Stomach smooth muscle (tissue), 2 donors: ENCODE measurements around the gene CCDC8.

Experiments used
- H3K27ac ChIP-seq: one replicate; pipeline ENCODE4 v1.7.0; 2013; ENCODE audit warnings: mild to moderate bottlenecking, low read length, inconsistent platforms
- H3K27me3 ChIP-seq, 2 donors: one replicate each; pipeline ENCODE4 v1.7.0; 2013; ENCODE audit warnings: low read length in 2 of 2; ENCODE audit not compliant: insufficient read depth in 2 of 2, control insufficient read depth in 1 of 2
- H3K36me3 ChIP-seq, 2 donors: one replicate each; pipeline ENCODE4 v1.7.0; 2013; ENCODE audit warnings: low read length in 2 of 2; ENCODE audit not compliant: control insufficient read depth in 2 of 2, insufficient read depth in 2 of 2
- H3K4me1 ChIP-seq: one replicate; pipeline ENCODE4 v1.7.0; 2013; ENCODE audit warnings: low read length; ENCODE audit not compliant: control insufficient read depth, insufficient read depth
- H3K4me3 ChIP-seq, 2 donors: one replicate each; pipeline ENCODE4 v1.7.0; 2013; ENCODE audit warnings: low read length in 2 of 2
- H3K9ac ChIP-seq, 2 donors: one replicate each; pipeline ENCODE4 v1.7.0; 2013; ENCODE audit warnings: low read length in 2 of 2, mild to moderate bottlenecking in 1 of 2
- H3K9me3 ChIP-seq, 2 donors: one replicate each; pipeline ENCODE4 v1.7.0; 2013; ENCODE audit warnings: low read length in 2 of 2; ENCODE audit not compliant: control insufficient read depth in 2 of 2
- donor health status: healthy.
- donor health status: Pancreatic carcinoma.

CCDC8 gene, protein sequence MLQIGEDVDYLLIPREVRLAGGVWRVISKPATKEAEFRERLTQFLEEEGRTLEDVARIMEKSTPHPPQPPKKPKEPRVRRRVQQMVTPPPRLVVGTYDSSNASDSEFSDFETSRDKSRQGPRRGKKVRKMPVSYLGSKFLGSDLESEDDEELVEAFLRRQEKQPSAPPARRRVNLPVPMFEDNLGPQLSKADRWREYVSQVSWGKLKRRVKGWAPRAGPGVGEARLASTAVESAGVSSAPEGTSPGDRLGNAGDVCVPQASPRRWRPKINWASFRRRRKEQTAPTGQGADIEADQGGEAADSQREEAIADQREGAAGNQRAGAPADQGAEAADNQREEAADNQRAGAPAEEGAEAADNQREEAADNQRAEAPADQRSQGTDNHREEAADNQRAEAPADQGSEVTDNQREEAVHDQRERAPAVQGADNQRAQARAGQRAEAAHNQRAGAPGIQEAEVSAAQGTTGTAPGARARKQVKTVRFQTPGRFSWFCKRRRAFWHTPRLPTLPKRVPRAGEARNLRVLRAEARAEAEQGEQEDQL

DNA sequence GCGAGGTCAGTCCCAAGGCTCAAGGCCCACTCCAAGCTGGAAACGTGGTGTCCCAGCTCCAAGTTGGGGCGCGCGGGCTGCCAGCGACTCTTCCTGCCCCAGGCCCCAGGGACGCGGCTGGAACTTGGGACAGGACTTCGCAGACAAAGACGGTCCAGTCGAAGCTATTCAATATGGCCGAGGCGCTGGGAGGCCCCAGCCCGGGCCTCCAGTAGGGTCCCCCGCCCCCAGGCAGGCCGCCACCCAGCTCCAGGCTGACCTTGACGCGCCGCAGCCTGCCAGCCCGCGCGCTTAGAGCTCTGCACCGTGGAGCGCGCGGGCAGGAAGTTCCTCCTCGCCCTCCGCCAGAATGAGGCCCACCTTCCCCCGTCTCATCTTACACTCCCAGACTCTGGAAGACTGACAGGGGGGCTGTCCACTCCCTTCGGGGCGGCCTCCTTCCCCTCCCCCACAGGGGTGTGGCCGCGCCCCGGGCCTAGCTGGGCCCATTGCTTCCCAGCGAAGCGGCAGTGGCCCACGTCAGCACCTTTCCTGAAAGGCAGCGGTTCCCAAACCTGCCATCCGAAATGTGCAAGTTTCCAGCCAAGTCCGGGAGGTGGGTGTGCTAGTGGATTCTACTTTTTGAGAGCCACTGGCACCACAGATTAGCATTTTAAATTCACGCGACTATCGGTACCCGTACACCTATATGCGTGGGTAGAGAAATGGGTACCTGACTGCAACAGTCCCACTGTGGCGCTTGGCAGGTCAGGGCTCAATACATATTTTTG lies at the start of gene CCDC8:
TSS of gene CCDC8 (minus strand) at position 303 of the 770 bp plus-strand sequence. CDS start 754 bp downstream, outside the sequence.
- Histone ChIP-seq H3K27ac (no peak within 1 kb of the TSS), H3K9me3 (no peaks in the 10 kb centered on the region), H3K27me3 (peaks cover 39 to 43% of the 10 kb centered on the region in 2 donors), H3K4me1 (peaks cover 35% of the 10 kb centered on the region), H3K4me3 (peak within 1 kb of the TSS; percentile 58 to 69), H3K36me3 (no peaks in the 10 kb centered on the region), H3K9ac (peak within 1 kb of the TSS in 1 of 2 donors; percentile 26)

DNA sequence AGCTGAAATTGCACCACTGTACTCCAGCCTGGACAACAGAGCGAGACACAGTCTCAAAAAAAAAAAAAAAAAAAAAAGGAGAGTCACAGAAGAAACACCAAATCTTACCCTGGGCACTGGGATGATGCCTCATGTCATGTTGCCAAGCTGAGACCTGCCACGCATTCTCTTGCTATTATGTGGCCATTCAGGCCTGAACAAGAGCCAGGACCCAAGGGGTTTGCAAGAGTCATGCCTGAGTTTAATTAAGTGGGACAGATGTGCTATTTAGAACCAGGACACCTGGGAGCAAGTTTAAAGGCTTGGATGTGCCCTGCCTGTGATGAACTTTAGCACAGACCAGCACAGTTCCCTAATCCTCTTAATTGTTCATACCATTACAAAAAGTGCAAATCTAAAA lies 48.2 kb upstream of the CCDC8 start:
- no peaks in the 10 kb centered on the region for H3K9me3 ChIP-seq
- no peak overlapping the region for H3K4me3 ChIP-seq
- H3K36me3 ChIP-seq: no peaks in the 10 kb centered on the region
- H3K4me1 ChIP-seq: no peaks in the 10 kb centered on the region
- H3K27ac ChIP-seq: no peak overlapping the region
- H3K9ac ChIP-seq: no peak overlapping the region
- H3K27me3 ChIP-seq: peaks cover 0 to 5% of the 10 kb centered on the region in 2 donors

DNA sequence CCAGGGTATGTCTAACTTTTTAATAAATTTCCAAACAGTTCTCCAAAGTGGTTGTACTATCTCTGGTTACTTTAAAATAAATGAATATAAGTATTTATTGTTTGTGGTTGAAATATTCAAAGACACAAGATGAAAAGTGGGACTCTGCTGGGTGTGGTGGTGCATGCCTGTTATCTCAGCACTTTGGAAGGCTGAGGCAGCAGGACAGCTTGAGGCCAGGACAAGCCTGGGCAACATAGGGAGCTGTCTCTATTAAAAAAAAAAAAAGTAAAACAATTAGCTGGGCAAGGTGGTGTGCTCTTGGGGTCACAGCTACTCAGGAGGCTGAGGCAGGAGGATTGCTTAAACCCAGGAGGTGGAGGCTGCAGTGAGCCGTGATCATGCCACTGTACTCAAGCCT lies 47.6 kb upstream of the CCDC8 start:
- no peak overlapping the region for H3K4me3 ChIP-seq
- no peak overlapping the region for H3K9ac ChIP-seq
- no peaks in the 10 kb centered on the region for H3K9me3 ChIP-seq
- H3K4me1 ChIP-seq: no peaks in the 10 kb centered on the region
- H3K27ac ChIP-seq: no peak overlapping the region
- H3K36me3 ChIP-seq: no peaks in the 10 kb centered on the region
- H3K27me3 ChIP-seq: peaks cover 0 to 5% of the 10 kb centered on the region in 2 donors

DNA sequence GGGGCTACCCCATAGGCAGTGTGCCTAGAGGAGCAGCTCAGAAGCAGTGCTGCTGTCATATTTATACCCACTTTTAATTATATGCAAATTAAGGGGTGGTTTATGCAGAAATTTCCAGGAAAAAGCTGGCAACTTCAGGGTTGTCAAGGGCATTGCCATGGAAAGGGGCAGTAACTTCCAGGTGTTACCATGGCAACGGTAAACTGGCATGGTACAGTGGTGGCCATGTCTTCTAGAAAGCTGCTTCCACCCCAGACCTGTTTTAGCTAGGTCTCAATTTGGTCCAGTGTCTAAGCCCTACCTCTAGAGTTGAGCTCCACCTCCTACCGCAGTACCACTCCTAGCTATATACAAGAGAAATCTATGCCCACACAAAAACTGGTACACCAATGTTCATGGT lies 46.7 kb upstream of the CCDC8 start:
- Histone ChIP-seq H3K9ac (no peak overlapping the region), H3K27ac (no peak overlapping the region), H3K9me3 (no peaks in the 10 kb centered on the region), H3K27me3 (peaks cover 0 to 5% of the 10 kb centered on the region in 2 donors), H3K4me1 (no peaks in the 10 kb centered on the region), H3K4me3 (no peak overlapping the region), H3K36me3 (no peaks in the 10 kb centered on the region)

DNA sequence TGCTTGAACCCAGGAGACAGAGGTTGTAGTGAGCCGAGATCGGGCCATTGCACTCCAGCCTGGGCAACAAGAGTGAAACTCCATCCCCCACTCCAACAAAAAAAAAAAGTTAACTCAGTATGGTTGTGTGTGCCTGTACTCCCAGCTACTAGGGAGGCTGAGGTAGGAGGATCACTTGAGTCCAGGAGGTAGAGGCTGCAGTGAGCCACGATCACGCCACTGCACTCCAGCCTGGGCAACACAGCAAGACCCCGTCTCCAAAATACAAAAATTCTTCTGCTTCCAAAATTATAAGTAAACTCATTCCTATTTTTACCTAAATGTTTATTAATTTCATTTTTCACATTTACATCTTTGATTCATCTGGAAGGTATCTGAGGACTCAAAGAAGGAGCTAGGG lies 43.6 kb upstream of the CCDC8 start:
- H3K27ac ChIP-seq: no peak overlapping the region
- H3K4me1 ChIP-seq: no peaks in the 10 kb centered on the region
- H3K27me3 ChIP-seq: peaks cover 0 to 5% of the 10 kb centered on the region in 2 donors
- no peak overlapping the region for H3K9ac ChIP-seq
- no peaks in the 10 kb centered on the region for H3K9me3 ChIP-seq
- no peak overlapping the region for H3K4me3 ChIP-seq
- no peaks in the 10 kb centered on the region for H3K36me3 ChIP-seq

DNA sequence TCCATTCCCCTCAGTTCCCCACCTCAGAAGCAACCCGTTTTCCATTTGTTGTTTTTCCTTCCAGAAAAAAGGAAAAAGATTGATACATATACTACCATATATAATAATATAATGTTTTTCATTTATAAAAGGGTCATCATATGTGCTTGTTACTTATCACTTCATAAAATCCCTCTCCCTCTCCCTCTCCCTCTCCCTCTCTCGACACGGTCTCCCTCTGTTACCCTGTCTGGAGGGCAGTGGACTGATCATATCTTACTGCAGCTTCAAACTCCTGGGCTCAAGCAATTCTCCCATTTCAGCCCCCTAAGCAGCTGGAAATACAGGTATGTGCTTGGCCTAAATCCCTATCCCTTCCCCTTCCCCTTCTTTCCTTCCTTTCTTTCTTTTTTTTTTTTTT lies 40.9 kb upstream of the CCDC8 start:
- Histone ChIP-seq H3K27me3 (peaks cover 0 to 5% of the 10 kb centered on the region in 2 donors), H3K9me3 (no peaks in the 10 kb centered on the region), H3K27ac (no peak overlapping the region), H3K9ac (no peak overlapping the region), H3K36me3 (no peaks in the 10 kb centered on the region), H3K4me3 (no peak overlapping the region), H3K4me1 (no peaks in the 10 kb centered on the region)

DNA sequence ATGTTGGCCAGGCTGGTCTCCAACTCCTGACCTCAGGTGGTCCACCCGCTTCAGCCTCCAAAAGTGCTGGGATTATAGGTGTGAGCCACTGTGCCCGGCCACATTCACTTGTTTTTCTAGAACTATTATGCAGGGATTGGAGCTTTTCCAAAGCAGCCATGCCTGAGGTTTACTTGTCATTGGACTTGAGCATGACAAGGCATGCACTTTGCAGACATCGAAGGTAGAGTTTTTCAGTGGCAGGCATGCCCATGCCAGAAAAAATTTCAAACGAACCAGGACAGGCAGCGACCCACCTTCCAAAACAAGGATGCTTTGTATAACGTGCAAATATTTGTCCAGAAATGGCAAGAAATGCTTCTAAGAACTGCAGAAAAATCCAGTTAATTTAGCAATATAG lies 40.3 kb upstream of the CCDC8 start:
- H3K27ac ChIP-seq: no peak overlapping the region

DNA sequence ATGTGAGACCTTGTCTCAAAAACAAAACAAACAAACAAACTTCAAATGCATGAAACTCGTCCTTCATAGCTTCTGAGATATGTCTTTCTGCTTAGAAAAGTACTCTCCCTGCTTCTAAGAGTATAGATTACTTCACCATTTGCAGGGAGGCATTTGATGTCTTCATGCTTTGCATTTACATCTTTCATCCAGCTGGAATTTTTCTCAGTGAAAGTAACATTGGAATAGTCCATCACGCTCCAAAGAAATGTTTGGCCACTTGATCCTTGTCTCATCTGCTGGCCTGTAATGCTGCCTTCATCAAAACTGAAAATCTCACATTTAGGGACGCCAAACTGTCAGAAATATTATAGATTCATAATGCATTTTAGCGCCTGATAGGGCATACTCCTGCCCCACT lies 38.8 kb upstream of the CCDC8 start:
- Histone ChIP-seq H3K4me3 (no peak overlapping the region), H3K36me3 (no peaks in the 10 kb centered on the region), H3K9ac (no peak overlapping the region), H3K9me3 (no peaks in the 10 kb centered on the region), H3K27ac (no peak overlapping the region), H3K27me3 (no peaks in the 10 kb centered on the region), H3K4me1 (no peaks in the 10 kb centered on the region)

More for the DNA sequence above, 40.3 kb upstream of the CCDC8 start:
- Histone ChIP-seq H3K27me3 (peaks cover 0 to 5% of the 10 kb centered on the region in 2 donors), H3K4me3 (no peak overlapping the region), H3K9ac (no peak overlapping the region), H3K4me1 (no peaks in the 10 kb centered on the region), H3K36me3 (no peaks in the 10 kb centered on the region), H3K9me3 (no peaks in the 10 kb centered on the region)

DNA sequence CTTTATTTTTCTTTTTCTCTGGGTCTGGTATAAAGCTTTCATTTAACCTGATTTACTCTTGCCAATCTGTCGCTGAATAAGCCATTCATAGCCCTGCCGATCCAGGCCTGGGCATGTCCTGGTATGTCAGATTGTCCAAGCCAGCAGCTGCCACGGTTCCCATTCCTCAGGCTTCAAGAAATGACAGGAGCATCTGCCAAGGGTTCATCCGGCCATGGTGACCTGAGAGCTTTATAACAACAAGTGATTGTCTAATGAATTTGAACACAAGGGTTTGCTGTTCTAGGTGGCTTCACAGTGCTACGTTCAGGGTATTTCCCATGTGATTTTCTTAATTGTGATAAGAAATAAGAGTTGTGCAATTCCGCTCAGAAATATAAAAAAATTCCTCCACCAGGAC lies 38.0 kb upstream of the CCDC8 start:
- H3K4me3 ChIP-seq: no peak overlapping the region

DNA sequence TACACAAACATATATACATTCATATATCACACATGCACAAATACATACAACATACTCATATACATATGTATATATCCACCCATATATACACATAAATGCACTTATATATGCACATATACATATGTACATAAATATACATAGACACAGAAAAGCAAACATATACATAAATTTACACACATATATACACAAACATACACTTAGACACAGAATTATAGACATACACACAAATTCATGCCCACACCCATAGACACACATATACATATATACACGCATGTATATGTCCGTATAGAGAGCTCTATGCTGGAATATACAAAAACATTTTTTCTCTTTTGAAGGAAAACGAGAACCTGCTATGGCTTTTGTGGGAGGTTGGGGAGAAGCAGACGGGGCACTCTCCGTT lies 37.4 kb upstream of the CCDC8 start:
- no peak overlapping the region for H3K9ac ChIP-seq
- H3K4me3 ChIP-seq: no peak overlapping the region
- no peaks in the 10 kb centered on the region for H3K4me1 ChIP-seq
- H3K27ac ChIP-seq: no peak overlapping the region
- H3K27me3 ChIP-seq: no peaks in the 10 kb centered on the region
- no peaks in the 10 kb centered on the region for H3K9me3 ChIP-seq
- no peaks in the 10 kb centered on the region for H3K36me3 ChIP-seq

More for the DNA sequence above, 38.0 kb upstream of the CCDC8 start:
- no peak overlapping the region for H3K27ac ChIP-seq
- H3K36me3 ChIP-seq: no peaks in the 10 kb centered on the region
- H3K9ac ChIP-seq: no peak overlapping the region
- no peaks in the 10 kb centered on the region for H3K27me3 ChIP-seq
- no peaks in the 10 kb centered on the region for H3K4me1 ChIP-seq
- H3K9me3 ChIP-seq: no peaks in the 10 kb centered on the region
